Activated CD4-positive, alpha-beta T cell treated with anti-CD3 and anti-CD28 coated beads, Interleukin-2, amount 50 U/mL, for 48 hours (primary cell): ENCODE measurements around the gene EN1.

Experiments
- DNase-seq, 2 experiments: peaks; one replicate each; pipeline ENCODE4 v3.0.0-alpha.2; 2020

Gene EN1

GRCh38 chr2:118855451-118856279, 8.2 kb upstream of the EN1 start:
- DNase-seq, result peak; percentile 88 to 89

DNA sequence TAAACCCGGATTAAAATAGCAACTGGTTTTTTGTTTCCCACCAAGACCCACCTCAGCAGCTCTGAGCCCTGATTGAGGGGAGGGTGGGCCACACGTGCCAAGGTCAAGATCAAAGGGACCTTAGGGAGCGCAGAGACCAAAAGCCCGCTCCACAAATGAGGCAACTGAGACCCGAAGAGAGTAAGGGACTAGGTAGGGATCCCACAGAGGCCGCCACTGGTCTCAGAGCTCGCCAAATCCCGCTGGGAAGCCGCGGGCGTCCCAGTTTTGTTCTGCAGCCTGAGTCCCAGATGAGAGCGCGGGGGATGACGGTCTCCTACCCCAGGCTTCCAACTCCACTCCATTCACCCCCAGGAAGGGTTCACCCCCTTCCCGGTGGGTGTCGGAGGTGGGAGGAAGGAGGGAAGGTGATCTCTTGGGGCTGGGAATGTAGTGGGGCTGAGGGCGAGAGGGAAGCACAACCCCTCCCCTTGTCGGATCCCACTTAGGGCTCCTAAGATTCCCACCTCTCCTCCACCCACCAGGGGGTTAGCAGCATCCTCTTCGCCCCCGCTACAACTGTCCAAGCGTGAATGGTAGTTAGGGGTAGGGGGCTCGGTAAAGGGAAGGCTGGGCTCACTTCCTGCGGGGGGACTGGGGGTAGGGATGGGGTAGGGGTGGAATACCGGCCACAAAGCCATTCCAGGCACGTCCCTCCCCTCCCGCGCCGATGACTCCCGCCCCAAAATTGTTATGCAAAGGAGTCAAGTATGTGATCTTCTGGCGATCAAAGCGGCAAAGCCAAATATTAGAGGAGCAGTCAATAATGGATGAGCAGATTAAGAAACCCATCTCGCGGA, 7.3 kb upstream of the EN1 start:
- no peak for DNase-seq

GRCh38 chr2:118853651-118854291, 6.3 kb upstream of the EN1 start:
- no peak for DNase-seq

GRCh38 chr2:118853129-118853640, 5.7 kb upstream of the EN1 start:
- DNase-seq, result no peak

GRCh38 chr2:118852605-118853128, 5.2 kb upstream of the EN1 start:
- DNase-seq, result no peak

- no peak for DNase-seq
Measured at GRCh38 chr2:118851650-118852049, 4.2 kb upstream of the EN1 start.

GRCh38 chr2:118850901-118851415, 3.5 kb upstream of the EN1 start:
- DNase-seq, result no peak

- no peak for DNase-seq
Measured at GRCh38 chr2:118850168-118850900, 2.9 kb upstream of the EN1 start.

GRCh38 chr2:118849226-118850167, 2.0 kb upstream of the EN1 start:
- no peak for DNase-seq

GRCh38 chr2:118848381-118849225, 1.2 kb upstream of the EN1 start:
- no peak for DNase-seq

- no peak for DNase-seq
Measured at GRCh38 chr2:118847762-118848172, 319 bp upstream of the EN1 start.

DNA sequence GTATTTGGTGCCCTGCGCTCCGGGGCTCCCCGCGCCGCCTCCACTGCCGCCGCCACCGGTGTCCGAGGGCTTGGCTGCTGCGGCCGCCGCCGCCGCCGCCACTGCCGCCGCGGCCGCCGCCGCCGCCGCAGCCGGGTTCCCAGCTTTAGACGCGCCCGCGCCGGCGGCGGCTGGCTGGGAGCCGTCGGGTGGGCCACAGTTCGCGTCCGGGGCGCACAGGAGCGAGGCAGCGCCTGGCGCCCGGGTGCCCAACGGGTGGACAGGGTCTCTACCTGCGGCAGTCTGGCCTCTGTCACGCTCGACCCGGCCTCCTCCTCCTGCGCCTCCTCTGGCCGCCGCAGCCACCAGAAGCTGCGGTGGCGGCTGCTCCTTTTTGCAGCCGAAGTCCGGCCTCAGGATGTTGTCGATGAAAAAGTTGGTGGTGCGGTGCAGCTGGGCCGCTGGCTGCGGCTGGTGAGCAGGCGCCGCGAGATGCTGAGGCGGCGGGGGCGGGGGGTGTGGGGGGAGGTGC, 951 bp downstream of the EN1 start:
- no peak for DNase-seq

GRCh38 chr2:118845522-118846441, 1.7 kb downstream of the EN1 start:
- no peak for DNase-seq

DNA sequence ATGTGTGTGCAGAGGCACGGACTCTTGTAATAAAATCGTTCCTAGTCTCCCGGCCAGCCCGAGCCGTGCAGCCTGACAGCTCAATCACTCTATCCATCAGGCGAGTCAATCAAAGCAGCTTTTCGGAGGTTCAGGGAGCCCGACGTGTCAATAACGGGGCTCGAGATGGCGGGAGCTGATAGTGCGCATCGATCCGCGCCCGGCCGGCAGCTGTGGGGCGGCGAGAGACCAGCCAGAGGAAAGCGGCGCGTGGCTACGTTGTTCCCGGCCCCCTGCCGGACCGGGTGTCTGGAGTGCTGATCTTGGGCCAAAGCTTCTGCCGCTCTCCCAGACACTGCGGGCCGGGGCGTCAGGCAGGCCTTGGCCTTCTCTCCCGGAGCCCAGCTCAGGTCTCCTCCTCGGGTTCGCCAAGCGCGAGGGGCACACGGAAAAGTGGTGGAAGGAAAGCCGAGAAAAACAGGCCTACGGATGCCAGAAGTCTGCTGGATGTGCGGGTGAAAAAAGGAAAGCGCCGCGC, 2.4 kb downstream of the EN1 start:
- no peak for DNase-seq

DNA sequence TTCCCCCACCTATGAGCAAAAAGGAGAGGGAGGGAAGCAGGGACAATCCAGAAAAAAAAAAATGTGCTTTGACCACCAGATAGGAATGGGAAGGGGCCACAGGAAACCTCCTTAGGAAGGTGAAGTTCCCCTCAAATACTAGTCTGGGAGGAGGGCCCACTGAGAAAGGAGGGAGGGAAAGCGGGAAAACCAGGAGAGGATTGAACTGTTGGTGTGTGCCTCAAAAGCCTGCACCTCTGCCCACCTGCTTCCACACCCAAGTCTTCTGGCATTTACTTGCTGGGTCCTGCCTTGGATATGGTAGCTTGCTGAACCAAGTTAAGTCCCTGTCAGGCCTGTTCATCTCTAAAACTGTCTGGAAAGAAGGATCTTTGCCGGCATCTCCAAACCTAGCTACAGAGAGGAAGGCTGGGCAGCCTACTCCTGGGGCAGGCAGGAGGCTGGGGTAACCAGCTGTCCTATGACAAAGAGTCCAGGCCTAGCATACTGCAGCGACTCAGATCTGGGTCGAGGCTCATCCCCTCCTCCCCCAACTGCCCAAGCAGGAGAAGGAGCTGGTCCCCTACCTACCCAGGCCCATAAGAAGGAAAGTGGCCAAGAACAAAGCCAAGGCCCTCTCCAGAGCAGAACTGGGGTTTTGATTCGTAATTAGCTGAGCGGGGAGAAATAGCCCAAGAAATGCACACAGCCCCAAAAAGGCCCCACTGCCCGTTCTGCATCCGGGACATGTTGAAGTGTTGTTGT, 3.0 kb downstream of the EN1 start:
- no peak for DNase-seq

DNA sequence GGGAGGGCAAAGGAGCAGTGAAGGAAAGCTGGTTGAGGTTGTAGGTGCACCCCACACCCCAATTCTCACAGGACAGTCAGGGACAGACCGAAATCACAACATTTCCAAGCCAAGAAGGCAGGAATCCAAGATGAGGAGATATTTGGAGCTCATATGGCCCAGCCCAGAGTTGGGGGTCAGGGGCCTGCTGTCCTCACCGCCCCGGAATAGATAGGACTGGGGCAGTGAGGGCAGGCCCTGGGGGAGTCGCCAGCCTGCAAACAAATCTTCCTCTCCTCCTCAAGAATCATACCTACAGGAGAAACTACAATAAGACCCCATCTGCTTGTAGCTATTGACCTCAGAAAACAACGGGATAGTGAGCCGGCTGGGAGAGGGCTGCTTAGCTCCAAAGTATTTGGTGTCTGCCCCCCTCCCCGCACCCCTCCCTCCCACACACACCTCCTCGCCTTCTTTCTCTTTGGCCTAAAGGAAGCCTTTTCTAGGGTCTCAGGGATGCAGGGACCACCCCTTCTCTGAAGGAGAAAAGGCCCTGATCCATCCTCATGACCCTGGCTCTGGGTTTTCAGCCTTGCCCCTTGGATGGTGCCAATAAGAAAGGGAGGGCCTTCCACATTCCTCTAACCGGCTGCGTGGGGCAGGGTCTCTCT, 3.8 kb downstream of the EN1 start:
- DNase-seq, result no peak
